ENCODE results near the gene TPP2.

Gene TPP2

GRCh38 chr13:102608974-102609373 lies 12.2 kb downstream of the TPP2 start:
- TF ChIP-seq CTCF (conservative IDR thresholded peaks at IDR 0.05; ENCODE audit: low read depth, low read length), result no peak
- no peak for DNase-seq (ENCODE audit: low read depth)
- no peak overlapping the region for H3K4me3 ChIP-seq (ENCODE audit: low read depth, low read length)

- DNase-seq (ENCODE audit: low read depth), result no peak
- TF ChIP-seq CTCF (conservative IDR thresholded peaks at IDR 0.05; ENCODE audit: low read depth, low read length), result no peak
- no peak overlapping the region for H3K4me3 ChIP-seq (ENCODE audit: low read depth, low read length)
Observed at GRCh38 chr13:102609696-102610095, 12.9 kb downstream of the TPP2 start.

- no peak for TF ChIP-seq CTCF (conservative IDR thresholded peaks at IDR 0.05; ENCODE audit: low read depth, low read length)
- no peak overlapping the region for H3K4me3 ChIP-seq (ENCODE audit: low read depth, low read length)
- no peak for DNase-seq (ENCODE audit: low read depth)
Observed at GRCh38 chr13:102610296-102610895, 13.6 kb downstream of the TPP2 start.

- TF ChIP-seq CTCF (conservative IDR thresholded peaks at IDR 0.05; ENCODE audit: low read depth, low read length), result no peak
- DNase-seq (ENCODE audit: low read depth), result no peak
- H3K4me3 ChIP-seq (ENCODE audit: low read depth, low read length), result no peak overlapping the region
Observed at GRCh38 chr13:102617697-102618350, 21.0 kb downstream of the TPP2 start.

GRCh38 chr13:102620516-102620915 lies 23.7 kb downstream of the TPP2 start:
- no peak overlapping the region for H3K4me3 ChIP-seq (ENCODE audit: low read depth, low read length)
- DNase-seq (ENCODE audit: low read depth), result no peak
- TF ChIP-seq CTCF (conservative IDR thresholded peaks at IDR 0.05; ENCODE audit: low read depth, low read length), result no peak

- H3K4me3 ChIP-seq (ENCODE audit: low read depth, low read length), result no peak overlapping the region
- TF ChIP-seq CTCF (conservative IDR thresholded peaks at IDR 0.05; ENCODE audit: low read depth, low read length), result no peak
- no peak for DNase-seq (ENCODE audit: low read depth)
Observed at GRCh38 chr13:102626928-102627327, 30.1 kb downstream of the TPP2 start.

GRCh38 chr13:102628559-102628958 lies 31.8 kb downstream of the TPP2 start:
- no peak overlapping the region for H3K4me3 ChIP-seq (ENCODE audit: low read depth, low read length)
- DNase-seq (ENCODE audit: low read depth), result no peak
- no peak for TF ChIP-seq CTCF (conservative IDR thresholded peaks at IDR 0.05; ENCODE audit: low read depth, low read length)

All from choroid plexus epithelial cell (primary cell).